GM21723 (cell line): ENCODE results near the gene DNASE1.

Source experiments
- ATAC-seq: cut with Tn5 transposase; IDR thresholded peaks from one replicate; pipeline ENCODE4 v1.9.1; 2021; ENCODE audit warnings: mild to moderate bottlenecking, moderate library complexity; ENCODE audit not compliant: unreplicated experiment

Gene DNASE1

DNA sequence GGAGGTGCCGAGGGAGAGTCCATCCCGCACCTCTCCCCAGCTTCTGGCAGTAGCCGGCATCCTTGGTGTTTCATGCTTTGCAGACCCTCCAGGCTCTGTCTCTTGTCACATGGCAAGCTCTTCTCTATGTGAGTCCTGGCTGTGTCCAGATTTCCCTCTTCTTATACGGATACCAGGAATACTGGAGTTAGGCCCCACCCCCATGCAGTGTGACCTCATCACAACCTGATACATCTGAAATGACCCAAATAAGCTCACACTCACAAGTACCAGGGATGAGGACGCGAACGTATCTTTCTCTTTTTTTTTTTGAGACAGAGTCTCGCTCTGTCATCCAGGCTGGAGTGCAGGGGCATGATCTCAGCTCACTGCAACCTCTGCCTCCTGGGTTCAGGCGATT is 39.6 kb downstream of the DNASE1 start:
- ATAC-seq, result no peak

DNA sequence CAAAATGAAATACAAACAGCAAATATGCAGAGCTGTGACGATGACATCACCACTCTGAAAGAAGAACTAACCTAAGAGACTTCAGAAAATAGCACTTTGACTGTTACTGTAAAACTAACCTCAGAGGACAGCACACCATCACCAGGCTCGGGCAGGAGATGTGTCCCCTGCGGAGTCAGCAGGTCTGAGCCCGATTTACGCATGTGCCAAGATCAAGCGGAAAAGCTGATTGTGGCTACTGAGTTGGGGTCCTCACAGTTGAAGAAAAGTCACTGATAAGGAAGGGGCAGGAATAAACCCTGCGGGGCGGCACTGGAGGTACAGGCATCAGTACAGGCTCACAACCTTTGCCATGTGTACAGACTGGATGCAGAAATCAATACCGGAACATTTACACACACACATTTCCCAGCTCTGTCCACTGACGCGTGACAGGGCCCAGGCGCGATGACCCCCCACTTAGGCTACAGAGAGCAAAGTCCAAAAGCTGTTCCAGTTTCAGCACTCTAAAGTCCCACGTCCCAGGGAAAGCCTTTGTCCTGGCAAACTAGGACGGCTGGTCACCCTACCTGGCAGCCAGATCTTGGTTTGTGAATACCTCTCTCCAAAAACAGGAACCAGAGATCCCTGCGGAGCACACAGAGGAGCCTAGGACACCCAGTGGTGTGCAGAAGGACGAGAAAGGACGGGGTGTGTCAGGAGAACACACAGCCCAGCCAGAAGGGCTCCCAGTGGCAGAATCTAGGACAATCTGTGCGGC is 41.3 kb downstream of the DNASE1 start:
- no peak for ATAC-seq

DNA sequence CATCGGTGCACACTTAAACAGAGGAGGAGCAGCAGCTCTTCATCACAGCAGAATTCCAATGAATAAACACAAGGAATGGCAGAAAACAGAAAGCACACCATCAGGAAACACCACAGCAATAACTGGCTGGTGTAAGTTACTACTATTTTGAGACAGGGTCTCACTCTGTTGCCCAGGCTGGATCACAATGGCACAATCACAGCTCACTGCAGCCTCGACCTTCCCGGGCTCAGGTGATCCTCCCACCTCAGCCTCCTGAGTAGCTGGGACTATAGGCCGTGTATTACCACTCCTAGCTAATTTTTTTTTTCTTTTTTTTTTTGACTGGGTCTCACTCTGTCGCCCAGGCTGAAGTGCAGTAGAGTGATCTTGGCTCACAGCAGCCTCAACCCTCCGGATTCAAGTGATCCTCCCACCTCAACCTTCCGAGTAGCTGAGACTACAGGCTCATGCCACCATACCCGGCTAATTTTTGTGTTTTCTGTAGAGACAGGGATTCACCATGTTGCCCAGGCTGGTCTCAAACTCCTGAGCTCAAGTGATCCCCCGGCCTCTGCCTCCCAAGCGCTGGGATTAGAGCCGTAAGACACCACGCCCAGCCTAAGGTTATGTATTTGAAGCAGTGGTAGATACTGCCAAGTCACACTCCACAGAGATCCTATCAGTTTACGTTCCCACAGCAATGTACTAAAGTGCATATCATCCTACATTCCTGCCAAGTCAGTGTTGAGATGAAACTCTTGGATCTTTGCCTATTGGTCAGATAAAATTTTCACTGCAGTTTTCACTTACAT is 42.1 kb downstream of the DNASE1 start:
- no peak for ATAC-seq

DNA sequence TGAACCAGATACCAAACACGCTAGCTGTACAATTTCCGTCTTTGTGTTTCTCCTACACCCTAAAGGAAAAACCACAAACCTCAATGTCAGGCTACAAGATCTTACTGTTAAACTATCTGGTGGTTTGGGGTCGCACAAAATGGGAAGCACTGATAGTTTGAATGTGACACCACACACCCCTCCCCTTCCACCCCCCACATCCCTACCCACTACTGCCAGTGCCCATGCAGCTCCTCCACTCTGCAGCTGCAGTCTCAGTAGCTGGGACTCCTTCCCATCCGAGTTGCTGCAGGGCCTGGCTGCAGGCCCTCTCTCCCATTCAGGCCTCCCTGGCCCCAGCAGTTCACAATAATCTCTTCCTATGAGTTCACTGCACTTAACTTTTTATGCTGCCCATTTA is 44.5 kb downstream of the DNASE1 start:
- ATAC-seq, result no peak

DNA sequence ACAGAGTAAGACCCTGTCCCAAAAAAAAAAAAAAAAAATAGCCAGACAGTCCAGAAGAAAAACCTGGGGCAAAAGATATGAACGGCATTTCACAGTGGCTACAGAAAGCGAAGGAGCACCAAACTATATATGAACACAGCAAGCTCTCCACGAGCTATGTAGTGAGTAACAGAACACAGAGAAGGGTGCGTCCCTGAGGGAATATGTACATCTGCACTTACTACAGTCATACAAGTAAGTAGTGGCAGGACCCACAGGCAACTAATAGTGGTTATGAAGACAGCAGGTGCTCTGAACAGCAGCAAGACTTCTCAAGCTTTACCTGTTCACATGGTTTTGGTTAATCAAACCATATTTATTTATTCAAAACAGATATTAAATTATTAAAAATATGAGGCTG is 47.0 kb downstream of the DNASE1 start:
- no peak for ATAC-seq

DNA sequence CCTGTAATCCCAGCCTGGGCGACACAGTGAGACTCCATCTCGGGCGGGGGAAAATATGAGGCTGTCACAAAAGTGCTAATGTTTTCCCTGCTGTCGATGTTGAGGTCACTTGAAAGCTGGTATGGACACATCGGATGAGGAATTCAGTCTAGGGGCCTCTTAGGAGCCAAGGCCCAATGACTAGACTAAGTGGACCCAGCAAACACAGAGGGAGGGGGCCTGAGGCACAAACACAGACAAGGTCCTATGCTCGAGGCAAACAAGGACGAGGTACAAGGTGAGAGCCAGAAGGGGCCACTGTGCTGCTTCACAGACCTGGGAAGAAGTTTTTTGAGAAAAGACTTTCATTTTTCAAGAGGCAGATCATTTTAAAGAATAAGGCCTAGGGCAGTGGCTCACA is 47.6 kb downstream of the DNASE1 start:
- no peak for ATAC-seq

DNA sequence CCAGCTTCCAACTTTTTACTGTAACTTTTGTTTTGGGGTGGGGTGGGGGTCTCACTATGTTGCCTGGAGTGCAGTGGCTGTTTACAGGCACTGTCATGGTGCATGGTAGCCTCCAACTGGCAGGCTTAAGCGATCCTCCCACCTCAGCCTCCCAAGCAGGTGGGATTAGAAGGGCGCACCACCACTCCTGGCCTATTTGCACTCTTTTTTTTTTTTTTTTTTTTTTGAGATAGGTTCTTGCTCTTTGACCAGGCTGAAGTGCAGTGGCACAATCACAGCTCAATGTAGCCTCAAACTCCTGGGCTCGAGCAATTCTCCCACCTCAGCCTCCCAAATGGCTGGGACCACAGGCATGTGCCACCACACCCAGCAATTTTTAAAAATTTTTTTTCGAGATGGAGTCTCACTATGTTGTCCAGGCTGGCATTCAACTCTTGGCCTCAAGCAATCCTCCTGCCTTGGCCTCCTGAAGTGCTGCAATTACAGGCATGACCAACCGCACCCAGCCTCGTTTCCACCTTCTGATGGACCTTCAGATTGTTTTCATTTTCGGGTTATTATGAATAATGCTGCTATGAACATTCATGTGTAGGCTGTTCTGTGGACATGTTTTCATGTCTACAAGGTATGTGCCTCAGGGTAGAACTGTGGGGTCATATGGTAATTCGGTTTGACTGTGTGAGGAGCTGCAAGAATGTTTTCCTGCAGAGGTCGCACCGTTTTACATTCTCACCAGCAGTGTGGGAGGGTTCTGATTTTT is 51.9 kb downstream of the DNASE1 start:
- no peak for ATAC-seq
